ENCODE results near the gene PPP1R15B. TPM values are rescaled to one million over a fixed set of nuclear protein-coding genes. Genes with fewer than 3 reads are reported as not detected.
A peak's percentile ranks its signal among the peaks of the same experiment; 100 is the strongest.

Gene PPP1R15B
- total RNA-seq = 45.3 TPM
- long read RNA-seq, full-length matches to known transcripts = 16 of 24 reads
- long read RNA-seq, partial matches to known transcripts = 0 of 24 reads
- long read RNA-seq, other reads (novel, unspliced or antisense) = 8 of 24 reads

DNA sequence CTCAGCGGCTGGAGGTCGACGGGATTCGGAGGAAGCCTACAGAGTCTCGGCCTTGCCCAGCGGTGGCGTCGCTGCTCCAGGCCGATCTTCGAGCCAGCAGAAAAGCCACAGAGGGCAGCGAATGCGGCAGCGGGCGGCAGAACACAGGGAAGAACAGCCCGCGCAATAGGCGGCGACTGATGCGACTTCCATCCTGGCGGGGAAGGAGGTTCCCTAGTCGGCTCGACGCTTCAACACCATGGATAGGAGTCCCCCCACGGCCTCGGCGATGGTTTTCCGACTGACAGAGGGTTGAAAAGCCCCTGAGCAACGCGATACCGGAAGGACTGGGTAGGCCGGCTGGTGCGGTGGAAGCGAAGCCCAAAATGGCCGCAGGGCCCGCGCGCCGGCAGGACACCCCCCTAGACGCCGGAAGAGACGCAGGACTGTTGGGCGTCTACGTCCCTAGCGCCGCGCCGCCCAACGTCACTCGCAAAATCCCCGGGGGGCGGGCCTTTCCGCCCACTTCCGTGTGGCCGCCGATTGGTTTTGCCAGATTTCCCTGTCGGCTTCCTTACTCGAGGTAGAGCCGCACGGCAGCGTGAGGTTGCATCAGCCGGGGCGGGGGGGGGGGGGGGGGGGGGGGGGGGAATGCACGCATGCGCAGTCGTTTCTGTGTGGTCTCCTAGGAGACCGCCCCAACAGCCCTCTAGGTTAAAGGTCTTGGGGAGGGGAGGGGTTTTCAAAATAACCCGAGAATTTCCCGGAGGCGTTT is at the start of gene PPP1R15B:
TSS of gene PPP1R15B (minus strand) at position 367 of the 754 bp plus-strand sequence. CDS start 406 bp downstream, outside the sequence.
- intact Hi-C loops (cut with DNase I) = no loop called here

DNA sequence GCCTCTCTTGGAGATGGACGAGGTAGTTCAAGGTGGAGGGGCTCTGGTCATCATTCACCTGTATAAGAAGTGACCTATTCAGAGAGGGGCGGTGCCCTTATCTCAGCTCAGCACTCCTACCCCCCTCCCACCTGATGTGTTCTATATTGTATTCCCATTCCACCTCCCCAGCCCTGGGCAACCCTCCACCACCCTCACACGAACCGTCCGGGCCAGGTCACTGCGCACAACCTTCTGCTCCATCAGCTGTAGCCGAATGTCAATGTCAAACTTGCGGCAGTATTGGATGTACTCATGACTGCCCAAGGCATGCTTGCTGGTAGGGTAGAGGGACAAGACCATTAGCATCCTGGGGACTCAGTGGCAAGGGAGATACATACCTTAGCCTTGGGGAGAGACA is 48.7 kb upstream of the PPP1R15B start:
- no peaks in the 10 kb centered on the region for H3K27me3 ChIP-seq (ENCODE audit: low read depth)
- ATAC-seq (no peak), DNase-seq (no peak)
- H3K9me3 ChIP-seq = no peaks in the 10 kb centered on the region
- intact Hi-C loops (cut with DNase I) = no loop called here
- peak overlapping the region; percentile 67 for H3K27ac ChIP-seq
- no peak overlapping the region for H3K4me3 ChIP-seq
- TF ChIP-seq, protein P1, sequence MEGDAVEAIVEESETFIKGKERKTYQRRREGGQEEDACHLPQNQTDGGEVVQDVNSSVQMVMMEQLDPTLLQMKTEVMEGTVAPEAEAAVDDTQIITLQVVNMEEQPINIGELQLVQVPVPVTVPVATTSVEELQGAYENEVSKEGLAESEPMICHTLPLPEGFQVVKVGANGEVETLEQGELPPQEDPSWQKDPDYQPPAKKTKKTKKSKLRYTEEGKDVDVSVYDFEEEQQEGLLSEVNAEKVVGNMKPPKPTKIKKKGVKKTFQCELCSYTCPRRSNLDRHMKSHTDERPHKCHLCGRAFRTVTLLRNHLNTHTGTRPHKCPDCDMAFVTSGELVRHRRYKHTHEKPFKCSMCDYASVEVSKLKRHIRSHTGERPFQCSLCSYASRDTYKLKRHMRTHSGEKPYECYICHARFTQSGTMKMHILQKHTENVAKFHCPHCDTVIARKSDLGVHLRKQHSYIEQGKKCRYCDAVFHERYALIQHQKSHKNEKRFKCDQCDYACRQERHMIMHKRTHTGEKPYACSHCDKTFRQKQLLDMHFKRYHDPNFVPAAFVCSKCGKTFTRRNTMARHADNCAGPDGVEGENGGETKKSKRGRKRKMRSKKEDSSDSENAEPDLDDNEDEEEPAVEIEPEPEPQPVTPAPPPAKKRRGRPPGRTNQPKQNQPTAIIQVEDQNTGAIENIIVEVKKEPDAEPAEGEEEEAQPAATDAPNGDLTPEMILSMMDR (IDR thresholded peaks at IDR 0.05) = no peak
- H3K4me1 ChIP-seq = peaks cover 58% of the 10 kb centered on the region
- H3K36me3 ChIP-seq = peaks cover 66% of the 10 kb centered on the region

More for the DNA sequence above, at the start of gene PPP1R15B:
- H3K4me3 ChIP-seq = peak within 1 kb of the TSS; percentile 88
- DNase-seq = peak; percentile 98
- ATAC-seq = peak; percentile 95 to 97
- H3K27me3 ChIP-seq (ENCODE audit: low read depth) = no peaks in the 10 kb centered on the region
- H3K27ac ChIP-seq = peak within 1 kb of the TSS; percentile 99
- peaks cover 20% of the 10 kb centered on the region for H3K4me1 ChIP-seq
- no peaks in the 10 kb centered on the region for H3K36me3 ChIP-seq
- no peaks in the 10 kb centered on the region for H3K9me3 ChIP-seq
- TF ChIP-seq, protein P1 (IDR thresholded peaks at IDR 0.05) = no peak

DNA sequence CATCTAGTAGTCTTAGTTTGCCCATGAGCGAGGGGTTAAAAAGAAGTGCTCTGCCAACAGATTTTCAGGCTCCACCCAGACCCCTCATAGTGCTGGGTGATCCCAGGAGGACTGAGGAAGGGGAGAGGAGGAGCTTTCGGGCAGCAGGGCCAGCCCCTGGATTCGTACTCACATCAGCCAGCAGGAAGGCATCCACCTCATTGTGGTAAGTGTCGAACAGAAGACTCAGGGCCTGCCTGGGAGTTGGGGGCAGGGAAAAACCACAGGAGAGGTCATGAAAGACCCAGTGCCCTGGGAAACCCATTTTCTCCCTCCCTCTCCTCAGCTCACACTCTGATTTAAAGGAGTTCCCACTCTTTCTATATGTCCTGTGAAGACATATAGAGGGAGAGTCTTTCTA is 48.1 kb upstream of the PPP1R15B start:
- no peak for ATAC-seq
- Histone ChIP-seq H3K27me3 (ENCODE audit: low read depth) (no peaks in the 10 kb centered on the region), H3K36me3 (peaks cover 73% of the 10 kb centered on the region), H3K4me1 (peaks cover 51% of the 10 kb centered on the region), H3K27ac (peak overlapping the region; percentile 67), H3K9me3 (no peaks in the 10 kb centered on the region), H3K4me3 (no peak overlapping the region)
- no peak for DNase-seq
- TF ChIP-seq, protein P1 (IDR thresholded peaks at IDR 0.05) = no peak
- intact Hi-C loops (cut with DNase I) = no loop called here

GRCh38 chr1:204457666-204458065 is 46.0 kb upstream of the PPP1R15B start:
- DNase-seq (no peak), ATAC-seq (no peak)
- H3K9me3 ChIP-seq = no peaks in the 10 kb centered on the region
- H3K36me3 ChIP-seq = peaks cover 71% of the 10 kb centered on the region
- no peaks in the 10 kb centered on the region for H3K27me3 ChIP-seq (ENCODE audit: low read depth)
- H3K4me3 ChIP-seq = no peak overlapping the region
- H3K4me1 ChIP-seq = peaks cover 31% of the 10 kb centered on the region
- TF ChIP-seq, protein P1 (IDR thresholded peaks at IDR 0.05) = no peak
- intact Hi-C loops (cut with DNase I) = no loop called here
- no peak overlapping the region for H3K27ac ChIP-seq

DNA sequence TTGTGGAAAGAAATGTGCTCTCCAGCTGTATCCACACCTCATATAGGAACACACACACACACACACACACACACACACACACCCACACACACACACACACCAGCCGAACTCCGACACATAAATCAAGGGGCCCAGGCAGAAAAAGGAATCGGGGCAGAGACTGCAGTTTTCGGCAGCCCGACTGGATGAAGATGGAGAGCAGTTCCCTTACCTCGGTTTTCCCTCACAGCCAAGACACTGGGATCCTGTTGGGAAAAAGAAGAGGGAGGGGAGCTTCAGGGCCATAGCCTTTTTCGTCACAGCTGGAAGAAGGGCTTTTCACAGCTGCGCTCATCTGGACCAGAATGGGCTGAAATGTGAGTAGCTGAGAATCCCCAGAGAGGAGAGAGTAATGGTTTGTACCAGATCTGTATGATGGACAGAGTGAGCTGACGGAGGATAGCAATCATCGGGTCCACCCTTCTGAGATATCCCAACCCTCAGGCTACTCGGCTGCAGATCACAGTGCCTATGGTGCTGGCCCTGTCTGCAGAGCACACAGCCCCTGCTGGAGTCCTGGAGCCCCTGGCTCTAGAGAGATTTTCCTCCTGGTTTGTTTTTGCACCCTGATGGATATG is 45.3 kb upstream of the PPP1R15B start:
- H3K36me3 ChIP-seq = peaks cover 67% of the 10 kb centered on the region
- H3K9me3 ChIP-seq = no peaks in the 10 kb centered on the region
- intact Hi-C loops (cut with DNase I) = no loop called here
- no peak overlapping the region for H3K27ac ChIP-seq
- peaks cover 26% of the 10 kb centered on the region for H3K4me1 ChIP-seq
- H3K4me3 ChIP-seq = no peak overlapping the region
- H3K27me3 ChIP-seq (ENCODE audit: low read depth) = no peaks in the 10 kb centered on the region
- peak in 1 of 2 donors; percentile 18 for ATAC-seq
- TF ChIP-seq, protein P1 (IDR thresholded peaks at IDR 0.05) = no peak
- DNase-seq = no peak

Measured in lower lobe of right lung (tissue), 2 donors.